ENCODE data around the gene LZTS3. TPM values are rescaled to one million over a fixed set of nuclear protein-coding genes. Genes with fewer than 3 reads are reported as not detected.
"Not testable (repeated sequence)": the region's sequence is repeated elsewhere in the genome, so short reads cannot be mapped to it uniquely, and the experiment has no call there.

LZTS3 gene
- polyA plus RNA-seq, 3 donors from 2014 or later, result not detected

GRCh38 chr20:3158968-3159431, 14.3 kb downstream of the LZTS3 start:
- peak overlapping the region; percentile 83 to 97 (median 94) for H3K27ac Mint-ChIP-seq
- H3K9me3 Mint-ChIP-seq, result no peaks in the 10 kb centered on the region
- DNase-seq, result peak in 1 of 3 donors; percentile 18
- peaks cover 0 to under 1% (median 0%) of the 10 kb centered on the region in 3 donors for H3K36me3 Mint-ChIP-seq
- peaks cover 7 to 16% (median 11%) of the 10 kb centered on the region in 3 donors for H3K27me3 Mint-ChIP-seq (ENCODE audit: low read depth in 3 of 3)
- H3K4me1 Mint-ChIP-seq, result peaks cover 47 to 52% of the 10 kb centered on the region in 2 donors
- H3K4me3 Mint-ChIP-seq, result peak overlapping the region; percentile 89 to 98 (median 97)

- no peak for DNase-seq
- H3K36me3 Mint-ChIP-seq, result peaks cover 0 to 3% (median 0%) of the 10 kb centered on the region in 3 donors
- H3K4me3 Mint-ChIP-seq, result peak overlapping the region; percentile 62 to 98 (median 89)
- H3K9me3 Mint-ChIP-seq, result no peaks in the 10 kb centered on the region
- H3K27ac Mint-ChIP-seq, result peak overlapping the region; percentile 46 to 94 (median 80)
- peaks cover 56 to 64% of the 10 kb centered on the region in 2 donors for H3K4me1 Mint-ChIP-seq
- H3K27me3 Mint-ChIP-seq (ENCODE audit: low read depth in 3 of 3), result peaks cover 7 to 16% (median 11%) of the 10 kb centered on the region in 3 donors
These were observed 15.5 kb downstream of the LZTS3 start for GRCh38 chr20:3157817-3158216.

GRCh38 chr20:3156811-3157619, 16.3 kb downstream of the LZTS3 start:
- H3K4me1 Mint-ChIP-seq, result peaks cover 60 to 72% of the 10 kb centered on the region in 2 donors
- no peak for DNase-seq

GRCh38 chr20:3152057-3152644, 21.2 kb downstream of the LZTS3 start:
- H3K9me3 Mint-ChIP-seq; H3K27ac Mint-ChIP-seq; DNase-seq; H3K4me3 Mint-ChIP-seq; H3K27me3 Mint-ChIP-seq (ENCODE audit: low read depth in 3 of 3): not testable (repeated sequence)
- Mint-ChIP-seq H3K36me3 (peaks cover 0 to 22% (median 12%) of the 10 kb centered on the region in 3 donors), H3K4me1 (peaks cover 52 to 91% of the 10 kb centered on the region in 2 donors)

More at GRCh38 chr20:3156811-3157619, 16.3 kb downstream of the LZTS3 start:
- peaks cover 7 to 16% (median 11%) of the 10 kb centered on the region in 3 donors for H3K27me3 Mint-ChIP-seq (ENCODE audit: low read depth in 3 of 3)
- H3K27ac Mint-ChIP-seq, result peak overlapping the region; percentile 46 to 94 (median 80)
- no peaks in the 10 kb centered on the region for H3K9me3 Mint-ChIP-seq
- peak overlapping the region; percentile 62 to 98 (median 89) for H3K4me3 Mint-ChIP-seq
- peaks cover 0 to 3% (median 0%) of the 10 kb centered on the region in 3 donors for H3K36me3 Mint-ChIP-seq

- Mint-ChIP-seq H3K27me3 (ENCODE audit: low read depth in 3 of 3) (no peaks in the 10 kb centered on the region), H3K27ac (peak overlapping the region in 1 of 6 donors; percentile 67), H3K9me3 (no peaks in the 10 kb centered on the region), H3K36me3 (peaks cover 0 to 25% (median 12%) of the 10 kb centered on the region in 3 donors), H3K4me1 (peaks cover 44 to 89% of the 10 kb centered on the region in 2 donors), H3K4me3 (no peak overlapping the region)
- no peak for DNase-seq
These were observed 22.4 kb downstream of the LZTS3 start for GRCh38 chr20:3150908-3151307.

- DNase-seq, result no peak
- Mint-ChIP-seq H3K27me3 (ENCODE audit: low read depth in 3 of 3) (no peaks in the 10 kb centered on the region), H3K4me3 (no peak overlapping the region), H3K4me1 (peaks cover 27 to 68% of the 10 kb centered on the region in 2 donors), H3K36me3 (peaks cover 0 to 25% (median 12%) of the 10 kb centered on the region in 3 donors), H3K27ac (no peak overlapping the region), H3K9me3 (no peaks in the 10 kb centered on the region)
These were observed 26.5 kb downstream of the LZTS3 start for GRCh38 chr20:3146732-3147341.

GRCh38 chr20:3141757-3142156, 31.6 kb downstream of the LZTS3 start:
- no peak overlapping the region for H3K27ac Mint-ChIP-seq

GRCh38 chr20:3137492-3137891, 35.9 kb downstream of the LZTS3 start:
- Mint-ChIP-seq H3K4me3 (no peak overlapping the region), H3K27me3 (ENCODE audit: low read depth in 3 of 3) (no peaks in the 10 kb centered on the region), H3K4me1 (peaks cover 13 to 20% of the 10 kb centered on the region in 2 donors), H3K27ac (no peak overlapping the region), H3K36me3 (peaks cover 0 to 3% (median 0%) of the 10 kb centered on the region in 3 donors), H3K9me3 (no peaks in the 10 kb centered on the region)
- DNase-seq, result no peak

More at GRCh38 chr20:3141757-3142156, 31.6 kb downstream of the LZTS3 start:
- no peak overlapping the region for H3K4me3 Mint-ChIP-seq
- DNase-seq, result no peak
- peaks cover 0 to 3% (median 3%) of the 10 kb centered on the region in 3 donors for H3K36me3 Mint-ChIP-seq
- no peaks in the 10 kb centered on the region for H3K9me3 Mint-ChIP-seq
- H3K4me1 Mint-ChIP-seq, result peaks cover 20 to 37% of the 10 kb centered on the region in 2 donors
- H3K27me3 Mint-ChIP-seq (ENCODE audit: low read depth in 3 of 3), result no peaks in the 10 kb centered on the region

- H3K4me3 Mint-ChIP-seq, result no peak overlapping the region
- peak overlapping the region in 1 of 6 donors; percentile 50 for H3K27ac Mint-ChIP-seq
These were observed 37.8 kb downstream of the LZTS3 start for GRCh38 chr20:3135507-3136070.

GRCh38 chr20:3134151-3134550, 39.2 kb downstream of the LZTS3 start:
- peaks cover 6 to 14% of the 10 kb centered on the region in 2 donors for H3K4me1 Mint-ChIP-seq
- H3K9me3 Mint-ChIP-seq, result no peaks in the 10 kb centered on the region
- H3K27ac Mint-ChIP-seq, result no peak overlapping the region
- peaks cover 0 to 3% (median 0%) of the 10 kb centered on the region in 3 donors for H3K36me3 Mint-ChIP-seq
- no peak overlapping the region for H3K4me3 Mint-ChIP-seq
- no peak for DNase-seq
- no peaks in the 10 kb centered on the region for H3K27me3 Mint-ChIP-seq (ENCODE audit: low read depth in 3 of 3)

More at GRCh38 chr20:3135507-3136070, 37.8 kb downstream of the LZTS3 start:
- peaks cover 12 to 17% of the 10 kb centered on the region in 2 donors for H3K4me1 Mint-ChIP-seq
- DNase-seq, result no peak
- H3K9me3 Mint-ChIP-seq, result no peaks in the 10 kb centered on the region
- no peaks in the 10 kb centered on the region for H3K27me3 Mint-ChIP-seq (ENCODE audit: low read depth in 3 of 3)
- peaks cover 0 to 3% (median 0%) of the 10 kb centered on the region in 3 donors for H3K36me3 Mint-ChIP-seq

- H3K27ac Mint-ChIP-seq, result no peak overlapping the region
- no peaks in the 10 kb centered on the region for H3K9me3 Mint-ChIP-seq
- no peaks in the 10 kb centered on the region for H3K27me3 Mint-ChIP-seq (ENCODE audit: low read depth in 3 of 3)
- peaks cover 0 to under 1% (median 0%) of the 10 kb centered on the region in 3 donors for H3K36me3 Mint-ChIP-seq
- peaks cover 2 to 8% of the 10 kb centered on the region in 2 donors for H3K4me1 Mint-ChIP-seq
- no peak for DNase-seq
- no peak overlapping the region for H3K4me3 Mint-ChIP-seq
These were observed 40.2 kb downstream of the LZTS3 start for GRCh38 chr20:3133155-3133554.

GRCh38 chr20:3130051-3130600, 43.2 kb downstream of the LZTS3 start:
- no peak for DNase-seq
- Mint-ChIP-seq H3K27me3 (ENCODE audit: low read depth in 3 of 3) (no peaks in the 10 kb centered on the region), H3K36me3 (no peaks in the 10 kb centered on the region), H3K4me3 (no peak overlapping the region), H3K4me1 (peaks cover under 1 to 7% of the 10 kb centered on the region in 2 donors), H3K9me3 (no peaks in the 10 kb centered on the region), H3K27ac (no peak overlapping the region)

- Mint-ChIP-seq H3K4me1 (peaks cover 0 to 7% of the 10 kb centered on the region in 2 donors), H3K36me3 (no peaks in the 10 kb centered on the region), H3K27ac (peak overlapping the region in 1 of 6 donors; percentile 24)
These were observed 44.3 kb downstream of the LZTS3 start for GRCh38 chr20:3129094-3129493.

More at GRCh38 chr20:3129094-3129493, 44.3 kb downstream of the LZTS3 start:
- Mint-ChIP-seq H3K9me3 (no peaks in the 10 kb centered on the region), H3K4me3 (no peak overlapping the region), H3K27me3 (ENCODE audit: low read depth in 3 of 3) (no peaks in the 10 kb centered on the region)
- no peak for DNase-seq
